Keratinocyte (primary cell): Measurements from ENCODE around the gene TET2. TPM values are rescaled to one million over a fixed set of nuclear protein-coding genes. Genes with fewer than 3 reads are reported as not detected.

ENCODE experiments used
- DNase-seq: peaks from one replicate; pipeline ENCODE4 v3.0.0-alpha.2; 2011; ENCODE audit warnings: low read depth, missing footprints, low spot score
- FAIRE-seq: peaks from 2 replicates; lab custom pipeline; 2011; peaks lifted over from hg19 to GRCh38; lab: Jason Lieb, UNC
- H2AFZ ChIP-seq: 2 replicates; pipeline ENCODE4 v1.6.0; 2012; ENCODE audit warnings: low read length, control low read depth, inconsistent platforms; ENCODE audit not compliant: control insufficient read depth
- H3K27ac ChIP-seq: 2 replicates; pipeline ENCODE4 v1.5.1; 2011; ENCODE audit warnings: low read length; ENCODE audit not compliant: control insufficient read depth, insufficient read depth
- H3K27me3 ChIP-seq: 3 replicates; pipeline ENCODE4 v1.6.0; 2011; ENCODE audit warnings: low read length; ENCODE audit not compliant: control insufficient read depth, insufficient read depth; ENCODE audit errors: extremely low read depth
- H3K36me3 ChIP-seq, 2 experiments: 2 replicates in 1 of 2; 3 replicates in 1 of 2; pipeline ENCODE4 v1.5.1; 2011; ENCODE audit warnings: low read length in 2 of 2, mild to moderate bottlenecking in 1 of 2; ENCODE audit not compliant: control insufficient read depth in 2 of 2, insufficient read depth in 2 of 2; ENCODE audit errors: extremely low read depth in 1 of 2
- H3K4me1 ChIP-seq: 3 replicates; pipeline ENCODE4 v1.5.1; 2011; ENCODE audit warnings: low read length; ENCODE audit not compliant: control insufficient read depth, insufficient read depth; ENCODE audit errors: extremely low read depth
- H3K4me2 ChIP-seq: 3 replicates; pipeline ENCODE4 v1.6.0; 2011; ENCODE audit warnings: low read depth, low read length; ENCODE audit not compliant: control insufficient read depth, insufficient read depth; ENCODE audit errors: extremely low read depth
- H3K4me3 ChIP-seq, 3 experiments: fragments of 200-600 bp in 1 of 3; sonication (generic) in 1 of 3; 2 replicates in 2 of 3; 3 replicates in 1 of 3; pipeline ENCODE4 v1.5.1; 2011 to 2016; ENCODE audit warnings: low read length in 3 of 3, mild to moderate bottlenecking in 3 of 3, control low read depth in 2 of 3, inconsistent platforms in 1 of 3, low read depth in 1 of 3, mixed read lengths in 1 of 3, mixed run types in 1 of 3, moderate library complexity in 1 of 3; ENCODE audit not compliant: control insufficient read depth in 2 of 3, insufficient read depth in 2 of 3; ENCODE audit errors: extremely low read depth in 1 of 3
- H3K79me2 ChIP-seq: 2 replicates; pipeline ENCODE4 v1.6.0; 2012; ENCODE audit warnings: low read length; ENCODE audit not compliant: control insufficient read depth, insufficient read depth
- H3K9ac ChIP-seq: 3 replicates; pipeline ENCODE4 v1.6.0; 2011; ENCODE audit warnings: low read length; ENCODE audit not compliant: control insufficient read depth, insufficient read depth; ENCODE audit errors: extremely low read depth
- H3K9me1 ChIP-seq: 3 replicates; pipeline ENCODE4 v1.6.0; 2011; ENCODE audit warnings: low read length; ENCODE audit not compliant: control insufficient read depth, insufficient read depth; ENCODE audit errors: extremely low read depth
- H3K9me3 ChIP-seq: 2 replicates; pipeline ENCODE4 v1.5.1; 2012; ENCODE audit warnings: low read depth, low read length; ENCODE audit not compliant: control insufficient read depth
- H4K20me1 ChIP-seq: 3 replicates; pipeline ENCODE4 v1.6.0; 2011; ENCODE audit warnings: low read length; ENCODE audit not compliant: control insufficient read depth, insufficient read depth; ENCODE audit errors: extremely low read depth
- EZH2 ChIP-seq: IDR thresholded peaks from one replicate; pipeline ENCODE4 v1.6.1; 2012; ENCODE audit warnings: inconsistent platforms, mild to moderate bottlenecking, low read length, moderate library complexity
- dilution Hi-C: fragments of 300-500 bp; cut with MboI; formaldehyde crosslinking; loops from one replicate; pipeline ENCODE4 v1.7.0; 2020; ENCODE audit warnings: low sequenced_read_pairs; ENCODE audit not compliant: extremely low pct_ligation_motif_present
- polyA plus RNA-seq, 5 experiments: library from polyadenylated mRNA; depleted of rRNA in 3 of 5; stranded (reverse) in 3 of 5; stranded (forward) in 1 of 5; unstranded in 1 of 5; fragments of >200 nt; gene quantifications; 1 replicate in 1 of 5; 2 replicates in 3 of 5; 3 replicates in 1 of 5; pipeline versions ENCODE4 v1.2.1 to v1.2.3, GENCODE V29; 2011 to 2012; ENCODE audit warnings: missing spikeins in 2 of 5, low read depth in 1 of 5, low replicate concordance in 1 of 5
- TF ChIP-seq, protein P1 (sequence below), 3 experiments: IDR thresholded peaks in 1 of 3; conservative IDR thresholded peaks in 1 of 3; optimal IDR thresholded peaks in 1 of 3; 2 replicates in 2 of 3; 3 replicates in 1 of 3; pipeline versions ENCODE3 to v1.5.1; 2011; ENCODE audit warnings: low read length in 3 of 3, mild to moderate bottlenecking in 3 of 3, moderate library complexity in 2 of 3, control low read depth in 1 of 3, inconsistent platforms in 1 of 3; ENCODE audit not compliant: insufficient read depth in 2 of 3; ENCODE audit errors: extremely low read depth in 1 of 3

The TET2 gene
- polyA plus RNA-seq, 1 donor (not counting 4 experiments of a cell fraction or from before 2014, with no cell fraction given): 9.6 TPM

DNA sequence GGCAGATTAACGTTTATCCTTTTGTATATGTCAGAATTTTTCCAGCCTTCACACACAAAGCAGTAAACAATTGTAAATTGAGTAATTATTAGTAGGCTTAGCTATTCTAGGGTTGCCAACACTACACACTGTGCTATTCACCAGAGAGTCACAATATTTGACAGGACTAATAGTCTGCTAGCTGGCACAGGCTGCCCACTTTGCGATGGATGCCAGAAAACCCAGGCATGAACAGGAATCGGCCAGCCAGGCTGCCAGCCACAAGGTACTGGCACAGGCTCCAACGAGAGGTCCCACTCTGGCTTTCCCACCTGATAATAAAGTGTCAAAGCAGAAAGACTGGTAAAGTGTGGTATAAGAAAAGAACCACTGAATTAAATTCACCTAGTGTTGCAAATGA lies 94.8 kb downstream of the TET2 start:
- no peak overlapping the region for H3K4me2 ChIP-seq
- H3K36me3 ChIP-seq: peaks cover 0 to 8% of the 10 kb centered on the region in 2 experiments
- H3K4me1 ChIP-seq: no peaks in the 10 kb centered on the region
- no peak overlapping the region for H3K4me3 ChIP-seq
- no peaks in the 10 kb centered on the region for H3K27me3 ChIP-seq
- dilution Hi-C loops: no loop called here
- no peak overlapping the region for H2AFZ ChIP-seq
- H4K20me1 ChIP-seq: no peaks in the 10 kb centered on the region
- H3K9me3 ChIP-seq: no peaks in the 10 kb centered on the region
- no peak overlapping the region for H3K9ac ChIP-seq
- H3K9me1 ChIP-seq: no peaks in the 10 kb centered on the region
- TF ChIP-seq, protein P1, sequence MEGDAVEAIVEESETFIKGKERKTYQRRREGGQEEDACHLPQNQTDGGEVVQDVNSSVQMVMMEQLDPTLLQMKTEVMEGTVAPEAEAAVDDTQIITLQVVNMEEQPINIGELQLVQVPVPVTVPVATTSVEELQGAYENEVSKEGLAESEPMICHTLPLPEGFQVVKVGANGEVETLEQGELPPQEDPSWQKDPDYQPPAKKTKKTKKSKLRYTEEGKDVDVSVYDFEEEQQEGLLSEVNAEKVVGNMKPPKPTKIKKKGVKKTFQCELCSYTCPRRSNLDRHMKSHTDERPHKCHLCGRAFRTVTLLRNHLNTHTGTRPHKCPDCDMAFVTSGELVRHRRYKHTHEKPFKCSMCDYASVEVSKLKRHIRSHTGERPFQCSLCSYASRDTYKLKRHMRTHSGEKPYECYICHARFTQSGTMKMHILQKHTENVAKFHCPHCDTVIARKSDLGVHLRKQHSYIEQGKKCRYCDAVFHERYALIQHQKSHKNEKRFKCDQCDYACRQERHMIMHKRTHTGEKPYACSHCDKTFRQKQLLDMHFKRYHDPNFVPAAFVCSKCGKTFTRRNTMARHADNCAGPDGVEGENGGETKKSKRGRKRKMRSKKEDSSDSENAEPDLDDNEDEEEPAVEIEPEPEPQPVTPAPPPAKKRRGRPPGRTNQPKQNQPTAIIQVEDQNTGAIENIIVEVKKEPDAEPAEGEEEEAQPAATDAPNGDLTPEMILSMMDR (optimal IDR thresholded peaks at IDR 0.05 in 1 of 3, IDR thresholded peaks at IDR 0.05 in 1 of 3, conservative IDR thresholded peaks at IDR 0.05 in 1 of 3; ENCODE audit: extremely low read depth in 1 of 3, insufficient read depth in 2 of 3, low read length in 3 of 3): no peak
- no peak for TF ChIP-seq EZH2
- H3K27ac ChIP-seq: no peak overlapping the region
- DNase-seq (no peak), FAIRE-seq (no peak)
- H3K79me2 ChIP-seq: no peaks in the 10 kb centered on the region

GRCh38 chr4:105243446-105243845 lies 96.8 kb downstream of the TET2 start:
- Histone ChIP-seq H3K36me3 (peaks cover 0 to 8% of the 10 kb centered on the region in 2 experiments), H3K27me3 (no peaks in the 10 kb centered on the region), H3K4me1 (no peaks in the 10 kb centered on the region), H3K4me3 (no peak overlapping the region), H3K9ac (no peak overlapping the region), H3K4me2 (no peak overlapping the region), H3K79me2 (no peaks in the 10 kb centered on the region), H4K20me1 (no peaks in the 10 kb centered on the region), H3K27ac (no peak overlapping the region), H3K9me3 (no peaks in the 10 kb centered on the region), H2AFZ (no peak overlapping the region), H3K9me1 (no peaks in the 10 kb centered on the region)
- TF ChIP-seq, protein P1 (optimal IDR thresholded peaks at IDR 0.05 in 1 of 3, IDR thresholded peaks at IDR 0.05 in 1 of 3, conservative IDR thresholded peaks at IDR 0.05 in 1 of 3; ENCODE audit: extremely low read depth in 1 of 3, insufficient read depth in 2 of 3, low read length in 3 of 3): no peak
- TF ChIP-seq EZH2: no peak
- dilution Hi-C loops: no loop called here
- DNase-seq (no peak), FAIRE-seq (no peak)
